NK-92 (cell line): ENCODE results near the gene KIAA1958.

Source experiments
- DNase-seq: peaks from one replicate; lab custom pipeline; 2025; ENCODE audit not compliant: unreplicated experiment; lab: John Stamatoyannopoulos, UW

Gene KIAA1958

GRCh38 chr9:112703304-112703703, 216.7 kb downstream of the KIAA1958 start:
- no peak for DNase-seq

GRCh38 chr9:112705768-112706427, 219.3 kb downstream of the KIAA1958 start:
- no peak for DNase-seq

GRCh38 chr9:112711050-112711689, 224.5 kb downstream of the KIAA1958 start:
- no peak for DNase-seq

GRCh38 chr9:112712678-112713077, 226.1 kb downstream of the KIAA1958 start:
- DNase-seq = no peak

- DNase-seq = peak; percentile 87
Measured at GRCh38 chr9:112717661-112718331, 231.2 kb downstream of the KIAA1958 start, which contains the start of gene INIP. Gene INIP, minus strand, starts transcription at chr9:112718117. Its CDS starts 1,632 bp downstream, at chr9:112716485.
